ENCODE data around the gene KCMF1. TPM values are rescaled to one million over a fixed set of nuclear protein-coding genes. Genes with fewer than 3 reads are reported as not detected.

Gene KCMF1
- total RNA-seq, 2 donors from 2014 or later, result 71.8 to 86.8 TPM

GRCh38 chr2:85049236-85049635, 78.3 kb downstream of the KCMF1 start:
- Mint-ChIP-seq H3K27me3 (ENCODE audit: insufficient read depth) (no peaks in the 10 kb centered on the region), H3K4me3 (no peak overlapping the region), H3K4me1 (peaks cover 28% of the 10 kb centered on the region), H3K36me3 (ENCODE audit: low read depth) (peaks cover 54% of the 10 kb centered on the region), H3K27ac (peak overlapping the region; percentile 67), H3K9me3 (no peaks in the 10 kb centered on the region)
- no peak overlapping the region for H3K9ac ChIP-seq (ENCODE audit: extremely low read depth, low read length, poor library complexity, severe bottlenecking)
- H3K27me3 ChIP-seq (ENCODE audit: control insufficient read depth, insufficient read depth, low read length, poor library complexity, severe bottlenecking), result no peaks in the 10 kb centered on the region
- WGBS, 2 experiments (ENCODE audit: insufficient coverage in 1 of 2, insufficient read length in 1 of 2), result 84 to 88% methylated on average over 3 to 10 of the region's 10 CpGs
- no peak for DNase-seq
- H3K4me3 ChIP-seq (ENCODE audit: low read length), result no peak overlapping the region
- no peaks in the 10 kb centered on the region for H3K9me3 ChIP-seq (ENCODE audit: control insufficient read depth, low read length)
- H3K4me1 ChIP-seq (ENCODE audit: control insufficient read depth, insufficient read depth, low read length), result no peaks in the 10 kb centered on the region
- no peak overlapping the region for H3K27ac ChIP-seq (ENCODE audit: low read depth, low read length)
- TF ChIP-seq CTCF (conservative IDR thresholded peaks at IDR 0.05), result no peak
- H3K36me3 ChIP-seq (ENCODE audit: control insufficient read depth, insufficient read depth, low read length), result peaks cover 76% of the 10 kb centered on the region

- peaks cover 18% of the 10 kb centered on the region for H3K4me1 Mint-ChIP-seq
- Histone ChIP-seq H3K36me3 (ENCODE audit: control insufficient read depth, insufficient read depth, low read length) (peaks cover 58% of the 10 kb centered on the region), H3K4me3 (ENCODE audit: low read length) (no peak overlapping the region), H3K27ac (ENCODE audit: low read depth, low read length) (no peak overlapping the region), H3K4me1 (ENCODE audit: control insufficient read depth, insufficient read depth, low read length) (no peaks in the 10 kb centered on the region), H3K9me3 (ENCODE audit: control insufficient read depth, low read length) (no peaks in the 10 kb centered on the region), H3K9ac (ENCODE audit: extremely low read depth, low read length, poor library complexity, severe bottlenecking) (no peak overlapping the region), H3K27me3 (ENCODE audit: control insufficient read depth, insufficient read depth, low read length, poor library complexity, severe bottlenecking) (no peaks in the 10 kb centered on the region)
- no peaks in the 10 kb centered on the region for H3K27me3 Mint-ChIP-seq (ENCODE audit: insufficient read depth)
- no peak for TF ChIP-seq CTCF (conservative IDR thresholded peaks at IDR 0.05)
- no peak for DNase-seq
- H3K9me3 Mint-ChIP-seq, result no peaks in the 10 kb centered on the region
- WGBS, 2 experiments (ENCODE audit: insufficient coverage in 1 of 2, insufficient read length in 1 of 2), result 74 to 78% methylated on average over 3 to 6 of the region's 6 CpGs
- no peak overlapping the region for H3K4me3 Mint-ChIP-seq
- peak overlapping the region; percentile 16 for H3K27ac Mint-ChIP-seq
- H3K36me3 Mint-ChIP-seq (ENCODE audit: low read depth), result peaks cover 32% of the 10 kb centered on the region
Observed at GRCh38 chr2:85053802-85054201, 82.8 kb downstream of the KCMF1 start.

DNA sequence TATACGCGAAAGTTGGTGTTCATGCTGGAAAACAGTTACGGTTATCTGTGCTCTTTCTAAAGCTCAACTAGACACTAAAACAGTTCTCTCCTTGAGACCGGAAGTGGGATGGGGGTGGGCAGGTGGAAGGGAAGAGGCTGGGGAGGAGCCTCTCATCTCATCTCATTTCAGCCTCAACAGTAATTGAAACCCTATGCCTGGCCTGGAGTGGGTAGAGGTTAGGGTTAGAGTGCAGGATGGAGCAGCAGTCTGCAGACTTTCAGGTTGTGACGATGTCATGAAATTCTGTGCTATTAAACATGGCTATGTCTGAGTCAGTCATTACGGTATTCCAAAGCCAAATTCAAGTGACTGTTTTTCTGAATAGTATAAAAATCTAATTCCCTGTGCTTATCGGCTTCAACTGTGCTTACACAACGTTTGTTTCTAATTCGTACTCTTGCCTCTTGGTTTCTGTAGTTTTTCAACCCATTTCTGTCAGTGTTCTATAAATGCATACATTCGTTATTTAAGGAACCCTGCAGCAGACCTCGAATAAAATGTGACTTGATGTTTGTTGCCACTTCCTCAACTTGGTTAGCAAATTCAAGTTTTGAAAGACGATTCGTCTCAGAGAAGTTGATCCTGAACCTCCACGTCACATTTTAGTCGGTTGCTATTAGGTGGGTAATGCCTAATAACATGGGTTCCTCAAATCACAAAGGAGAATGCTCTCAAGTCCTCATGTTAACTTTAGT, 86.4 kb downstream of the KCMF1 start:
- Histone ChIP-seq H3K9me3 (ENCODE audit: control insufficient read depth, low read length) (no peaks in the 10 kb centered on the region), H3K9ac (ENCODE audit: extremely low read depth, low read length, poor library complexity, severe bottlenecking) (no peak overlapping the region), H3K4me1 (ENCODE audit: control insufficient read depth, insufficient read depth, low read length) (peaks cover 2% of the 10 kb centered on the region), H3K27ac (ENCODE audit: low read depth, low read length) (peak overlapping the region; percentile 6), H3K27me3 (ENCODE audit: control insufficient read depth, insufficient read depth, low read length, poor library complexity, severe bottlenecking) (no peaks in the 10 kb centered on the region), H3K36me3 (ENCODE audit: control insufficient read depth, insufficient read depth, low read length) (peaks cover 25% of the 10 kb centered on the region), H3K4me3 (ENCODE audit: low read length) (no peak overlapping the region)
- Mint-ChIP-seq H3K36me3 (ENCODE audit: low read depth) (peaks cover 12% of the 10 kb centered on the region), H3K4me1 (peaks cover 13% of the 10 kb centered on the region), H3K27me3 (ENCODE audit: insufficient read depth) (peaks cover 2% of the 10 kb centered on the region), H3K9me3 (no peaks in the 10 kb centered on the region), H3K4me3 (no peak overlapping the region), H3K27ac (peak overlapping the region; percentile 65)
- no peak for TF ChIP-seq CTCF (conservative IDR thresholded peaks at IDR 0.05)
- DNase-seq, result no peak
- 89% methylated on average over 14 to 15 of the region's 15 CpGs for WGBS, 2 experiments (ENCODE audit: insufficient coverage in 1 of 2, insufficient read length in 1 of 2)

All from endodermal cell (in vitro differentiated cells).